HG02938 (cell line): ENCODE results near the gene LRRC8D.

Experiments
- ATAC-seq: cut with Tn5 transposase; IDR thresholded peaks from one replicate; pipeline ENCODE4 v1.9.1; 2021; ENCODE audit warnings: mild to moderate bottlenecking, moderate library complexity; ENCODE audit not compliant: unreplicated experiment

LRRC8D gene

DNA sequence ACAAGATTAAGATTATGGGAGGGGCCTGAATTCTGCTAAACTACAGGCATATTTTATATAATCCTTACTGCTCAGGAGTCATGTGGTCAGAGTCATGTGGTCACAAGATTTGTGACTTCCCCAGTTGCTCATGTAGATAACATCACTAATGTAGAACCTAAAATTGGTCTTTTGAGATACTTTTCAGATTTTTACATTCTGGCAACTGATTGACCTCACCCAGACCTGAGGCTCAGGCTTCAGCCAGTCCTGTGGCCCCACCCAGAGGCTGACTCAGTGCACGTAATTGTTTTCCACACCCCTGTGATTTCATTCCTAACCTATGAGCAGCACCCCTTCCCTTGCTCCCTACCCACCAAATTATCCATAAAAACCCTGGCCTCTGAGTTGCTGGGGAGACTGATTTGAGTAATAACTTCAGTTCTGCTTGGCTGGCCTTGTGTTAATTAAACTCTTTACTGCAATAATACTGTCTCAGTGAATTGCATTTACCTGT is 132.3 kb downstream of the LRRC8D start:
- peak; percentile 46 for ATAC-seq

DNA sequence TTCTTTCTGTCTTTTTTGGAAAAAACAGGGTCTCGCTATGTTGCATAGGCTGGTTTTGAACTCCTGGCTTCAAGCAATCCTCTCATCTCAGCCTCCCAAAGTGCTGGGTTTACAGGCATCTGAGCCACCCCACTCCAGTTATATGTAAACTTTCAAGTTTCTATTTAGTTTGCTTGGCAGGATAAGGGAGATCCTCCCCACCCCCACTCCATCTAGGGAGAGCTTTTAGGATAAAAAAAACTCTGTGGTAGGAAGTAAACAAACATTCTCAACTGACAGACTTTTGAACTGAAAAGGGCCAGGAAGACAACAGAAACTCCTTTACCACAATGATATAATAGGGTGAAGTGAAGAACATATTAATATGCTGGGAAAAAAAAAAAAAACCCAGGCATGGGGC is 133.1 kb downstream of the LRRC8D start:
- ATAC-seq, result no peak

DNA sequence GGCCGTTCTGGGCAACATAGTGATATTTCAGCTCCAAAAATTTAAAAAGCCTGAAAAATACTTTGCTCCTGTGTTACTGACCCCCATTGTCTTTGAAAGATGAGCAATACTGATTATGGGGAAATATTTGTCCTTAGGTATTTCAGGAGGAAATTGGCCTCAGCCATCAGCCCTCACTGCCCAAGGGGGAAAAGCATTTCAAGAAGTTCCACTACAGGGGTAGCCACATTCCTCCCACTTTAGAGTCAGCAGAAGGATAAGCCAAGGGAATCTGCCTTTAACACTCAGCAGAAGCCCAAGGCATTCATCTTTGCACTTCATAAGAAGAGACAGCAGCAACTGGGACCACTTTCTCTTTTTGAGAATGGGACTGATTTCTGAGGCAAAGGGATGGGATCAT is 133.6 kb downstream of the LRRC8D start:
- no peak for ATAC-seq

GRCh38 chr1:89955311-89956205 is 134.7 kb downstream of the LRRC8D start:
- ATAC-seq, result no peak

- ATAC-seq, result no peak
These were observed 136.3 kb downstream of the LRRC8D start for GRCh38 chr1:89957107-89957506.

- ATAC-seq, result no peak
These were observed 138.2 kb downstream of the LRRC8D start for GRCh38 chr1:89958851-89959654.

- ATAC-seq, result no peak
These were observed 138.9 kb downstream of the LRRC8D start for GRCh38 chr1:89959719-89960118.

DNA sequence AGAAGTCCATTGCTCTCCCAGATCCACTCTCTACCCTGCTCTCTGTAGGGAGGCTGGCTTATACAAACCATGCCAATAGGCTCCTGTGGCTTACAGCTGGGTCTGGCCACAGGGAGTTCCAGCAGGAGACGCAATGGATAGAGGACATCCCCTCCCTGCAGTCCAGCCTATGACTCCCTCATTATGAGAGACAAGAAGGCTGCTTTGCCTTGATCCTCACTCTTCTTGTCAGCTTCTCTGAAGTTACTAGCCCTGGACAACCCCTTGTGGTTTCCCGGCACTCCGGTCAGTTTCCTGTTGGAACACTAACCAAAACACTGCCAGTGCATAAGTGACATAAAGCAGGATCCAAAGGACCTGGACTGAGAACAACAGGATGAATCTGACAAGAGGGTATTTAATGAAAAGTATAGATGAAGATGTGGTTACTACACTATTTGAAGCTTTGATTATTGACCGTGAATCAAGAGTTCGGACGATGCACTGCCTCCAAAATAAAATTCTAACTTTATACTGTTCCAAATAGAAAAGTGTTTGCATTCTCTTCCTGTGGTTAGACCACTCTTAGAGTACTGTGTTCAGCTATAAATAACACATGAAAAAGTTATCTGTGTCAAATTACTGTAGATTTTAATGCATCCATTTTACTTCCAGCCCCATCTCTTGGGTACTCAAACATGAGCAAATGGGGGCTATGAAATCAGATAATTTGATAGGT is 141.4 kb downstream of the LRRC8D start:
- no peak for ATAC-seq

DNA sequence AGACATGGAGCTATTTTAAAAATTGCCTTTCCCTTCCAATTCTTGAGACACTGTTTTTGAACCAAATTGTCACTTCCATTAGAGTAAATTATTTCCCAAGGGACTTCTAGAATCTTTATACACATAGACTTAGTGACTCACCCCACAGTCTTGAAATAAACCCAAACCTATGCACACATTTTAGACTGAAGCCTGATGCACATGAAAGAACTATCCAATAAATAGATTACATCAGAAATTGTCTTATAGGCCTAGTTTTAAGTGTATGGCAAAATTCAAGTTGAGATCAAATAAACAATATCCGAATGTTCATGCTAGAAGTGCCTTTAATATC is 141.9 kb downstream of the LRRC8D start:
- no peak for ATAC-seq

DNA sequence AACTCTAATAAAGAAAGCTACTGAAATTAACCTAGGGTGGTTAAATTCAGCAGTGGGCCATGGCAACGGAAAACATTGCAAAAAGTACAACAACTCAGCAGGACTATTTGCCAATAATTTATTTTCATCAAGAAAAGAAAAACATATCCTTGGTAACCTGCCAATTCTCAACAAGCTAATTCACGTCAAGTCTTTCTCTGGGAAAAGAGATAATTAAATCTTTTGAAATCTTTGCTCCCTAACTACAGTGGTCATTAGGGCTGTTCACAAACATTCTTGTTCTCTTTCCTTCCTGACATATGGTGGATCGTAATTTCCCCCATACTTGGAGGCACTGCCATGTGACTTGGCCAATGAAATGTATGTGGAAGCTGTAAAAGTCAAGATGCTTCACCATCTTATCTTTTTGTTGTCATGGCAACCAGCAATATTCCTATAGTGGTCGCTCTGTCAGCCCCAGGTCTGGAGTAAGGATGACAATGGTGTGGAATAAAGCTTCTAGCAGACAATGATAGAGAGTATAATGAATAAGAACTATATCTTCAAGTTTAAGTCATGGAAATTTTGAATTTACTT is 144.4 kb downstream of the LRRC8D start:
- no peak for ATAC-seq

DNA sequence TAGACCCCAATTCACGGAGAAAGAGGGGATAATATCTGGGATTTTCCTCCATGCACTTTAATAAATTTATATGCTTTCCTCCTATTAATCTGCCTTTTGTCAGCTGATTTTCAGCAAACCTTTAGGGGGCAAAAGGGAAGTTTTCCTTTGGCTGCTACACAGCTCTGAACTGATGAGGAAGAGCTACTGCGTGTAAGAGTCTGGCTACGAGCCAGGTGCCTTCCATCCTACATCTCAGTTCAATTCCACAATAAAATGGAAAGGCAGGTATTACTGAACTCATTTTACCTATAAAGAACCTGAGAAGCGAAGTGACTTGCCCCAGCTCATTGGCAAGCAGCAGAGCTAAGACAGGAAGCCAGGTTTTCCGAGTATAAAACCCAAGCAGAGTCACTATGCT is 145.8 kb downstream of the LRRC8D start:
- no peak for ATAC-seq

- peak; percentile 89 for ATAC-seq
These were observed 150.8 kb downstream of the LRRC8D start for GRCh38 chr1:89971600-89971999.

DNA sequence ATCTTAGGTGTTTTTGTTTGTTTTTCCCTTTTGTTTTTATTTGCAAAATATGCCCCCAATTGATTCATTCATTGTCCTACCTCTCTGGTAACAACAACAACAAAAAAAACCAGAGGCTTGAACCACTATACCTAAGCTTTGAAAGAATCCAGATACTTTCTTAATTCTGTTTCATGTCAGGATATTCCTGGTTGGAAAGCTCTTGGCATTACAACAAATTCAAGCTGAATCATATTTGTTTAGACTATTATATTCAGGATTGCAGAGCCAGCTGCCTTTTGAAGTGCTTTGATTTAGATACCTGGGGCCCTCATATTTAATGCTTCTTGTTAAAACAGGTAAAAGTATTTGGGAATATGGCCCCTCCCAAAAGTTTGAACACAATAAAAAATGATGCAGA is 151.2 kb downstream of the LRRC8D start:
- ATAC-seq, result no peak

- no peak for ATAC-seq
These were observed 152.8 kb downstream of the LRRC8D start for GRCh38 chr1:89973471-89974127.

GRCh38 chr1:89974256-89974655 is 153.4 kb downstream of the LRRC8D start:
- ATAC-seq, result no peak

GRCh38 chr1:89974696-89975470 is 154.1 kb downstream of the LRRC8D start:
- ATAC-seq, result no peak

GRCh38 chr1:89975540-89976125 is 154.8 kb downstream of the LRRC8D start:
- ATAC-seq, result no peak

DNA sequence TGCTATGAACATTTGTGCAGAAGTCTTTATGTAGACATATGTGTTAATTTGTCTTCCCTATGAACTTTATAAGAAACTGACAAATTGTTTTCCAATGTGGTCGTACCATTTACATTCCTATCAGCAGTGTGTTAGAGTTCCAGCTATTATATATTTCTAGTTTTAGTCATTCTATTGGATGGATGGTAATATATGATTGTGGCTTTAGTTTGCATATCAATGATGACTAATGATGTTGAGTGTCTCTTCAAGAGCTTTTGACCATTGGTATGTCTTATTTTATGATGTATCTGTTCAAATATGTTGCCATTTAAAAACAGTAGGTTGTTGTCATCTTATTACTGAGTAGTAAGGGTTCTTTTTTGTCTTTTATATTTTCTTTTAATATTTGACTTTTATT is 157.9 kb downstream of the LRRC8D start:
- no peak for ATAC-seq

- ATAC-seq, result no peak
These were observed 159.8 kb downstream of the LRRC8D start for GRCh38 chr1:89980605-89981004.
